ENCODE results near the gene SERPINA6.
"Not testable (repeated sequence)": the region's sequence is repeated elsewhere in the genome, so short reads cannot be mapped to it uniquely, and the experiment has no call there.

Gene SERPINA6

DNA sequence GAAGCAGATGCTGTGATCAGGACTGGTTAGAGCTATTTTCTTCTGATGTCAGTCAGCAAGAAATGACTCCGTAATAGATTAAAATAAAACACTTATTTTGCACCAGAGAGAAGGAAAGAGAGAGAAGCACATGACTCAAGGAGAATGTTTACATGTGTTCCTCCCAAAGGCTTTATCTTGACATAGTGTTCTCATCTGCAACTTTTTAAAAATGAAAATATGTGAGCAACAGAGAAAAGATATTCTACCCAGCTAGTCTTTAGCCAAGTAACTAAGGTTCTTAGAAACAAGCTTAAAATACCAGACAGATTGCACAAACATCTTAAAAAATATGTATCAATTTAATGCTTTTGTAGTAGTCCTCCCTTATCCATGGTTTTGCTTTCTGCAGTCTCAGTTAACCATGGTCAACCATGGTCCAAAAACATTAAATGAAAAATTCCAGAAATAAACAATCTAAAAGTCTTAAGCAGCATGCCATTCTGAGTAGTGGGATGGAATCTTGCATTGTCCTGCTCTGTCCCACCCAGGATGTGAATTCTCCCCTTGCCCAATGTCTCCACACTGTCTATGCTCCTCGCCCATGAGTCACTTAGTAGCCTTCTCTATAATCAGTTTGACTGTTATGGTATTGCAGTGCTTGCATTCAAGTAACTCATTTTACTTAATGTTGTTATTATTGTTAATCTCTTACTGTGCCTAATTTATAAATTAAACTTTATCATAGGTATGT, 40.0 kb downstream of the SERPINA6 start:
- no peak overlapping the region for H3K27ac Mint-ChIP-seq
- H3K9me3 Mint-ChIP-seq, result no peaks in the 10 kb centered on the region
- TF ChIP-seq, protein P1, sequence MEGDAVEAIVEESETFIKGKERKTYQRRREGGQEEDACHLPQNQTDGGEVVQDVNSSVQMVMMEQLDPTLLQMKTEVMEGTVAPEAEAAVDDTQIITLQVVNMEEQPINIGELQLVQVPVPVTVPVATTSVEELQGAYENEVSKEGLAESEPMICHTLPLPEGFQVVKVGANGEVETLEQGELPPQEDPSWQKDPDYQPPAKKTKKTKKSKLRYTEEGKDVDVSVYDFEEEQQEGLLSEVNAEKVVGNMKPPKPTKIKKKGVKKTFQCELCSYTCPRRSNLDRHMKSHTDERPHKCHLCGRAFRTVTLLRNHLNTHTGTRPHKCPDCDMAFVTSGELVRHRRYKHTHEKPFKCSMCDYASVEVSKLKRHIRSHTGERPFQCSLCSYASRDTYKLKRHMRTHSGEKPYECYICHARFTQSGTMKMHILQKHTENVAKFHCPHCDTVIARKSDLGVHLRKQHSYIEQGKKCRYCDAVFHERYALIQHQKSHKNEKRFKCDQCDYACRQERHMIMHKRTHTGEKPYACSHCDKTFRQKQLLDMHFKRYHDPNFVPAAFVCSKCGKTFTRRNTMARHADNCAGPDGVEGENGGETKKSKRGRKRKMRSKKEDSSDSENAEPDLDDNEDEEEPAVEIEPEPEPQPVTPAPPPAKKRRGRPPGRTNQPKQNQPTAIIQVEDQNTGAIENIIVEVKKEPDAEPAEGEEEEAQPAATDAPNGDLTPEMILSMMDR (IDR thresholded peaks at IDR 0.05), result no peak
- H3K4me3 Mint-ChIP-seq, result no peak overlapping the region
- no peaks in the 10 kb centered on the region for H3K27me3 Mint-ChIP-seq (ENCODE audit: low read depth, poor library complexity)
- no peak for DNase-seq
- H3K36me3 Mint-ChIP-seq (ENCODE audit: low read depth), result no peaks in the 10 kb centered on the region
- no peaks in the 10 kb centered on the region for H3K4me1 Mint-ChIP-seq

DNA sequence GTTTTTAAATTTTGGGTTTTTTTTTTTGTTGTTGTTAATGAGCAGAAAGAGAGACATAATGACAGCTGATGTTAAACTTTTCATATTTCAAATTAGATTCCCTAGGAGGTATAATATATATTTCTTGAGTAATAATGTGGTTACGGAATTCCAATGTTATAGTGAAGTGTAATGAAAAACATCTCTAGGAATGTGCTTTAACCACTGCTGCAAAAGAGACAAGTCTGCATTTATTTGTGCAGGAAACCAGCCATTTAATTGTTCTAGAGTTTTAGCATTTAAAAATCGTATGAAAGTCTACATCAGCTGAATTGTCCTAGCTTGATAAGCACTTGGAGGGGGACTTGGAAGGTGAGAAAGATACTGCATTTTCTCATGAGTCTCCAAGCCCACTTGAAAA, 44.4 kb downstream of the SERPINA6 start:
- H3K27me3 Mint-ChIP-seq (ENCODE audit: low read depth, poor library complexity), result peaks cover 3% of the 10 kb centered on the region
- no peak for DNase-seq
- H3K27ac Mint-ChIP-seq, result no peak overlapping the region
- no peaks in the 10 kb centered on the region for H3K36me3 Mint-ChIP-seq (ENCODE audit: low read depth)
- no peaks in the 10 kb centered on the region for H3K9me3 Mint-ChIP-seq
- no peak overlapping the region for H3K4me3 Mint-ChIP-seq
- TF ChIP-seq, protein P1 (IDR thresholded peaks at IDR 0.05), result no peak
- peaks cover 4% of the 10 kb centered on the region for H3K4me1 Mint-ChIP-seq

DNA sequence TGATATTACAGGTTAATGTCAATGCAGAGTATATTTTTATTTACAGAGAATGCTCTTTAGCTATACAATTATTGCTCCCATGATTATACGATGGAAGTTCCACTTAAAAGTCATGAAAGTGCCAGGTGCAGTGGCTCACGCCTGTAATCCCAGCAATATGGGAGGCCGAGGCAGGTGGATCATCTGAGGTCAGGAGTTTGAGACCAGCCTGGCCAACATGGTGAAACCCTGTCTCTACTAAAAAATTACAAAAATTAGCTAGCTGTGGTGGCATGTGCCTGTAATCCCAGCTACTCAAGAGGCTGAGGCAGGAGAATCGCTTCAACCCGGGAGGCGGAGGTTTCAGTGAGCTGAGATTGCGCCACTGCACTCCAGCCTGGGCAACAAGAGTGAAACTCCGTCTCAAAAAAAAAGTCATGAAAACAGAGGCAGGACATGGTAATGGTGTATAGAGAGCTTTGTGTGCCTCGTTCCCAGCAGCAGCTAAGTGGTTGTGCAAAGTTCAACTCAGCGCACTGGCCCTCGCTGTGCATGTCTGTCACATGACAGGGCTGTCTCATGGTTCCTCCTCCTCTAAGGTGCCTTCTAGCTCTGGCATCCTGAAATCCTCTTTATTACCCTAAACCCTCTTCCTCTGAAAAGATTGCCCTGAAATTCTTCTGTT, 46.1 kb downstream of the SERPINA6 start:
- not testable (repeated sequence) for H3K27ac Mint-ChIP-seq; H3K9me3 Mint-ChIP-seq; H3K27me3 Mint-ChIP-seq (ENCODE audit: low read depth, poor library complexity); H3K36me3 Mint-ChIP-seq (ENCODE audit: low read depth); DNase-seq; H3K4me1 Mint-ChIP-seq; H3K4me3 Mint-ChIP-seq

DNA sequence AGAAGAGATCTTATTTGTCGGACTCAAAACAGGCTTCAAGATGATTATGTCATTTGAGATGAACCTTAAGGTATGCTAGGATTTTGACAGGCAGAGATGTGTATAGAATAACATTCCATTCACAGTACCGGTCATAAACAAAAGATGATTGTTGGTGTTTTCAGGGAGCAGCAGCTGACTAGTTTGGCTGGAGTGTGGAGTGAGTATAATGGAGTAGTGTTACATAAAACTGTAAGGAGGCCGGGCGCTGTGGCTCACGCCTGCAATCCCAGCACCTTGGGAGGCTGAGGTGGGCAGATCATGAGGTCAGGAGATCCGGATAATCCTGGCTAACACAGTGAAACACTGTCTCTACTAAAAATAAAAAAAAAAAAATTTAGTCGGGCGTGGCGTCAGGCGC, 54.0 kb downstream of the SERPINA6 start:
- no peaks in the 10 kb centered on the region for H3K9me3 Mint-ChIP-seq
- H3K27ac Mint-ChIP-seq, result no peak overlapping the region
- no peaks in the 10 kb centered on the region for H3K27me3 Mint-ChIP-seq (ENCODE audit: low read depth, poor library complexity)
- H3K36me3 Mint-ChIP-seq (ENCODE audit: low read depth), result no peaks in the 10 kb centered on the region
- no peak overlapping the region for H3K4me3 Mint-ChIP-seq
- no peaks in the 10 kb centered on the region for H3K4me1 Mint-ChIP-seq
- TF ChIP-seq, protein P1 (IDR thresholded peaks at IDR 0.05), result no peak
- no peak for DNase-seq

DNA sequence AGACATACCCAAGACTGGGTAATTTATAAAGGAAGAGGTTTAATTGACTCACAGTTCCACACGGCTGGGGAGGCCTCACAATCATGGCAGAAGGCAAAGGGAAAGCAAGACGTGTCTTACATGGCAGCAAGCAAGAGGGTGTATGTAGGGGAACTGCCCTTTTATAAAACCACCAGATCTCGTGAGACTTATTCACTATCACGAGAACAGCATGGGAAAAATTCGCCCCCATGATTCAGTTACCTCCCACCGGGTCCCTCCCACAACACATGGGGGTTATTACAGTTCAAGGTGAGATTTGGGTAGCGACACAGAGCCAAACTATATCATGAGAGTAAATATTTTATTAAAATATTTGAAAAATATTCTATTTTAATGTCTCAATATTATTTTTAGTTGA, 54.6 kb downstream of the SERPINA6 start:
- not testable (repeated sequence) for H3K36me3 Mint-ChIP-seq (ENCODE audit: low read depth); H3K4me1 Mint-ChIP-seq; H3K27ac Mint-ChIP-seq; H3K9me3 Mint-ChIP-seq; DNase-seq; H3K4me3 Mint-ChIP-seq; H3K27me3 Mint-ChIP-seq (ENCODE audit: low read depth, poor library complexity)

DNA sequence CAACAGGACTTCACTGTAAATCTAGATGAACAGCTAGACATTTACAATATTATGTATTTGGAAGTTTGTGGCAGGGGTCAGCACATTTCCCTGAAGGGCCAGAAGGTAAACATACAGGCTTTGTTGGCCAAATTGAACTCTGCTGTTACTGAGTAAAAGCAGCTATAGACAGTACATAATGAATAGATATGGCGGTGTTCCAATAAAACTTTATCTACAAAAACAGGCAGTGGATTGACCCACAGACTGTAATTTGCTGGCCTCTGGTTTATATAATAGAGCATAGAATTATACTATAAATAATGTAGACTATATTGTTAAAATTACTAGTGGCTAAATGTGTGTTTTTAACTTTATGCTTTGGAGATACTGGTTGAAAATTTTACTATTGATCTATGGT, 55.8 kb downstream of the SERPINA6 start:
- H3K36me3 Mint-ChIP-seq (ENCODE audit: low read depth), result no peaks in the 10 kb centered on the region
- peaks cover 16% of the 10 kb centered on the region for H3K9me3 Mint-ChIP-seq
- no peaks in the 10 kb centered on the region for H3K4me1 Mint-ChIP-seq
- DNase-seq, result no peak
- TF ChIP-seq, protein P1 (IDR thresholded peaks at IDR 0.05), result no peak
- H3K27ac Mint-ChIP-seq, result no peak overlapping the region
- no peaks in the 10 kb centered on the region for H3K27me3 Mint-ChIP-seq (ENCODE audit: low read depth, poor library complexity)
- H3K4me3 Mint-ChIP-seq, result no peak overlapping the region

DNA sequence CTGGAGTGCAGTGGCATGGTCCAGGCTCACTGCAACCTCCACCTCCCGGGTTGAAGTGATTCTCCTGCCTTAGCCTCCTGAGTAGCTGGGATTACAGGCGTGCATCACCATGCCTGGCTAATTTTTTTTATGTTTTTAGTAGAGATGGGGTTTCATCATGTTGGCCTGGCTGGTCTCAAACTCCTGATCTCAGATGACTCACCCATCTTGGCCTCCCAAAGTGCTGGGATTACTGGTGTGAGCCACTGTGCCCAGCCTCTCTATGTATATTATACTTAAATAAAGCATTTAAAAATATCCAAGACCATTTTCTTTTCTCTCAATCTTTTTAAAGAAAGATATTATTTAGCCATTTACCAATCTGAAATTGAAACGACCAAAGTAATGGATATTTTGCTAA, 58.9 kb downstream of the SERPINA6 start:
- not testable (repeated sequence) for H3K4me3 Mint-ChIP-seq; H3K27me3 Mint-ChIP-seq (ENCODE audit: low read depth, poor library complexity); H3K27ac Mint-ChIP-seq; H3K36me3 Mint-ChIP-seq (ENCODE audit: low read depth); DNase-seq; H3K4me1 Mint-ChIP-seq
- peaks cover 30% of the 10 kb centered on the region for H3K9me3 Mint-ChIP-seq
